Neural crest cell (in vitro differentiated cells): ENCODE measurements around the gene WNT10A. TPM values are rescaled to one million over a fixed set of nuclear protein-coding genes. Genes with fewer than 3 reads are reported as not detected.

Experiments
- DNase-seq: peaks from one replicate; pipeline ENCODE4 v3.0.0; 2021; ENCODE audit warnings: low read depth, mixed read lengths, low spot score
- H3K27ac Mint-ChIP-seq: one replicate; pipeline ENCODE4 v1.8.0; 2021; ENCODE audit warnings: mild to moderate bottlenecking, mixed read lengths; ENCODE audit not compliant: unreplicated experiment
- H3K27me3 Mint-ChIP-seq: 2 replicates; pipeline ENCODE4 v1.8.0; 2021; ENCODE audit warnings: low read depth, mild to moderate bottlenecking, mixed read lengths
- H3K36me3 Mint-ChIP-seq: 2 replicates; pipeline ENCODE4 v1.8.0; 2021; ENCODE audit warnings: low read depth, mild to moderate bottlenecking, mixed read lengths
- H3K4me1 Mint-ChIP-seq: 2 replicates; pipeline ENCODE4 v1.8.0; 2021; ENCODE audit warnings: mixed read lengths
- H3K4me3 Mint-ChIP-seq: one replicate; pipeline ENCODE4 v1.8.0; 2021; ENCODE audit warnings: mild to moderate bottlenecking, mixed read lengths
- H3K9me3 Mint-ChIP-seq: 2 replicates; pipeline ENCODE4 v1.8.0; 2021; ENCODE audit warnings: mixed read lengths
- total RNA-seq: library from RNA; stranded (reverse); gene quantifications from 2 replicates; pipeline ENCODE4 v1.2.1, GENCODE V29; 2021
- TF ChIP-seq, protein P1 (sequence below): fragments of 200-600 bp; sonication (generic); conservative IDR thresholded peaks from 2 replicates; pipeline ENCODE4 v1.5.0; 2021; ENCODE audit warnings: antibody characterized with exemption, mild to moderate bottlenecking

Gene WNT10A
- total RNA-seq, 1 donor from 2014 or later: not detected

DNA sequence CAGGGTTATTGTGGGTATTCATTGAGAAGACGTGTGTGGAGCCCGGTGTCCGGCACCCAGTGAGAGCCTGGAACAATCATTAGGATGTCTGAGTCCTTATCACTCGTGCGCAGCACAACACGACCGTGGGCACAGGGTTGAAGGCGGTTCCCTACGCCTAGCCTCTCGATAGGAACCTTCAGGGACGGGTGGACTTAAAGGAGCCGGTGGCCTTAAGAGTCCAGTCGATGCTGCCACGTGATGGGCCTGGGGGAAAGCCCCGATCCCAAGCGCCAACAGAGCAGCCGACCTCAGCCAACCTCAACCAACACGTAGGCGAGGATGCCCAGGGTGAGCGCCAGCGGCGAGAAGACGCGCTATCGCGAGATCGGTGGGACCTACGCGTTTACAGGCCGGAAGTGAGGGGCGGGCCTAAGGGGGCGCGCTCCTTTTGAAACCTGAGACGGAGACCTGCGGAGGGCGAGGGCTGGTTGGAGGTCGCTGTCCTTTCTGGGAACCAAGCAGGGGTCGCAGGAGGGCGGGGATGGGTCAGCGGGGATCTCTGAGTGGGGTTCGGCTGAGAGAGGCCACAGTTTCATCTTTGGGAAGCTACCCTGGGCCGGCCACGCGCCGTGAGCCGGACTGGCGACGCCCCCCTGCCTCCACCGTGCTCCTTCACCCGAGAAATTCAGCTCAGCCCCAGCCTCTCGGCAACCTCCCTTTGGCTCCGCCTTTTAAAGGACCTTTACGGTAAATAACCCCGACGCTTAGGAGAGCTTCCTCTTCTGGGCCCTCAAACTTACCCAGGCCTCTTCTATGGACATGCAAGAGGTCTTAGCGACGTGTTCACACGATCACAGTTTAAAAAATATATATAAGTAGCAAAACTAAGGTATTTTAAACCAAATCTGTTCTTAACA is 28.3 kb downstream of the WNT10A start:
- Mint-ChIP-seq H3K4me3 (peak overlapping the region; percentile 95), H3K4me1 (peaks cover 24% of the 10 kb centered on the region), H3K9me3 (no peaks in the 10 kb centered on the region), H3K36me3 (no peaks in the 10 kb centered on the region), H3K27me3 (peaks cover 40% of the 10 kb centered on the region), H3K27ac (peak overlapping the region; percentile 90)
- DNase-seq: peak; percentile 90
- TF ChIP-seq, protein P1, sequence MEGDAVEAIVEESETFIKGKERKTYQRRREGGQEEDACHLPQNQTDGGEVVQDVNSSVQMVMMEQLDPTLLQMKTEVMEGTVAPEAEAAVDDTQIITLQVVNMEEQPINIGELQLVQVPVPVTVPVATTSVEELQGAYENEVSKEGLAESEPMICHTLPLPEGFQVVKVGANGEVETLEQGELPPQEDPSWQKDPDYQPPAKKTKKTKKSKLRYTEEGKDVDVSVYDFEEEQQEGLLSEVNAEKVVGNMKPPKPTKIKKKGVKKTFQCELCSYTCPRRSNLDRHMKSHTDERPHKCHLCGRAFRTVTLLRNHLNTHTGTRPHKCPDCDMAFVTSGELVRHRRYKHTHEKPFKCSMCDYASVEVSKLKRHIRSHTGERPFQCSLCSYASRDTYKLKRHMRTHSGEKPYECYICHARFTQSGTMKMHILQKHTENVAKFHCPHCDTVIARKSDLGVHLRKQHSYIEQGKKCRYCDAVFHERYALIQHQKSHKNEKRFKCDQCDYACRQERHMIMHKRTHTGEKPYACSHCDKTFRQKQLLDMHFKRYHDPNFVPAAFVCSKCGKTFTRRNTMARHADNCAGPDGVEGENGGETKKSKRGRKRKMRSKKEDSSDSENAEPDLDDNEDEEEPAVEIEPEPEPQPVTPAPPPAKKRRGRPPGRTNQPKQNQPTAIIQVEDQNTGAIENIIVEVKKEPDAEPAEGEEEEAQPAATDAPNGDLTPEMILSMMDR: no peak

DNA sequence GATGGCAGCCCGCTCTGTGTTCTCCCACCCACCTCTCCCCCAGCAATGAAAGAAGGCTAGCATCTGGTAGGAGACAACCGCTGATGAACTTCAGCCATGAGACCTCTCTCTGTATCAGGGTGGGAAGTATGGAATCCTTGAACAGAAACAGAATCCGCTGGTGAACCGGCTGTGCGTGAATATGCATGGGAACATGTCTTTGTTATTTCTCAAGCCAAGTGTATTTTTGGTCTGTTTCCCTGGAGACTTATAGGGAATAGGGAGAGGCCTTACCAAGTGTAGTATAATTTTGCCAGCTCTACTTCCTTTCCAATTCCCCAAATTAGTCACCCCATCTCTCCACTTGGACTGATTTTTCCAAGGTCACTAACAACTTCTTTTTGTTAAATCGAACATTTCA is 30.1 kb downstream of the WNT10A start:
- no peak for DNase-seq
- peaks cover 24% of the 10 kb centered on the region for H3K4me1 Mint-ChIP-seq
- no peak overlapping the region for H3K27ac Mint-ChIP-seq
- TF ChIP-seq, protein P1: no peak
- H3K36me3 Mint-ChIP-seq: no peaks in the 10 kb centered on the region
- H3K4me3 Mint-ChIP-seq: peak overlapping the region; percentile 50
- no peaks in the 10 kb centered on the region for H3K9me3 Mint-ChIP-seq
- peaks cover 25% of the 10 kb centered on the region for H3K27me3 Mint-ChIP-seq

DNA sequence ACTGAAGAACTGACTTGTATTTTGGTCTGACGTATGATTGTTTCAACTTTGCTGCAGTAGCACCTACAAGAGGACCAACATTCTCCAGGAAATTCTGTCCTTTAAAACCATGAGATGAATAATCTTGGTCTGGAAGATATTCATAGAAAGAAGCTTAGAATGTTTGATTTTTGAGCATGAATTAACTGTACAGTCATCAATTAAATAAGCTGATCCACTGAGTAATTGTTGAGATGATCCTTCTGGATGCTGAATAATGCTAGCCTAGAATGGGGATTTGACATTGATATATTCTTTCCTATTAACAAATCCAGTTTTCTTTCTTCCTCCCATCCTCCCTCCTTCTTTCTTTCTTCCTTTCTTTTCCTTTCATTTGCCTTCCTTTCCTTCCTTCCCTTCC is 39.9 kb downstream of the WNT10A start:
- TF ChIP-seq, protein P1: no peak
- Mint-ChIP-seq H3K4me3 (no peak overlapping the region), H3K27me3 (no peaks in the 10 kb centered on the region)

DNA sequence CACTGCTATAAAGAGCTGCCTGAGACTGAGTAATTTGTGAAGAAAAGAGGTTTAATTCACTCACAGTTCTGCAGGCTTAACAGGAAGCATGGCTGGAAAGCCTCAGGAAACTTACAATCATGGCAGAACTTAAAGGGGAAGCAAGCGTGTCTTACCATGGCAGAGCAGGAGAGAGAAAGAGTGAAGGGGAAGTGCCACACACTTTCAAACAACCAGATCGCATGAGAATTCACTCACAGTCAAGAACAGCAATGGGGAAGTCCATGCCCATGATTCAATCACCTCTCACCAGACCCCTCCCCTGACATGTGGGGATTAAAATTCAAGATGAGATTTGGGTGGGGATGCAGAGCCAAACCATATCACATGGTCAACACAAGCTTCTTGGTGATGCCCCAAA is 44.1 kb downstream of the WNT10A start:
- TF ChIP-seq, protein P1: no peak
- Mint-ChIP-seq H3K27me3 (peaks cover 10% of the 10 kb centered on the region), H3K36me3 (peaks cover 14% of the 10 kb centered on the region), H3K9me3 (peaks cover 14% of the 10 kb centered on the region), H3K4me1 (no peaks in the 10 kb centered on the region), H3K27ac (no peak overlapping the region), H3K4me3 (no peak overlapping the region)
- no peak for DNase-seq

More for the DNA sequence above, 39.9 kb downstream of the WNT10A start:
- Mint-ChIP-seq H3K36me3 (peaks cover 14% of the 10 kb centered on the region), H3K27ac (no peak overlapping the region), H3K9me3 (peaks cover 14% of the 10 kb centered on the region), H3K4me1 (no peaks in the 10 kb centered on the region)
- DNase-seq: no peak

DNA sequence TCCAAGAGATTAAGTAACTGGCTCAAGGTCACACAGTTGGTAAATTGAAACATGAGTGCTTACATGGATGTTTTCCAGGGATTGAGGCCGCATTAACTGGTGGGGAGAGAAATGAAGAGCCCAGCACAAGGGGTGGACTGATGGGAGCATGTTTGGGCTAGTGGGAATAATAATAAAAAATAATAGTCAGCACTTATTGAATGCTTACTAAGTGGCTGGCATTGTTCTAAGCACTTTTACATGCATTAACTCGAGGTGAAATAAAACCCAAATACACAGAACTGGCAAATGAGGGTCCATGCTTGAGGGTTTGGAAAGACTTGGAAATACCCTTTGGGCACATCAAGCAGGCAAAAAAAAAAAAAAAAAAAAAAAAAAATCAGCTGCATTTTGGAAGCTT is 44.8 kb downstream of the WNT10A start:
- Mint-ChIP-seq H3K36me3 (peaks cover 17% of the 10 kb centered on the region), H3K27ac (no peak overlapping the region), H3K4me3 (no peak overlapping the region), H3K27me3 (peaks cover 16% of the 10 kb centered on the region), H3K4me1 (no peaks in the 10 kb centered on the region), H3K9me3 (peaks cover 14% of the 10 kb centered on the region)
- TF ChIP-seq, protein P1: no peak
- DNase-seq: no peak
